HUDEP-2 (cell line): ENCODE results near the gene ARHGEF37.
A peak's percentile ranks its signal among the peaks of the same experiment; 100 is the strongest.
"Not testable (repeated sequence)": the region's sequence is repeated elsewhere in the genome, so short reads cannot be mapped to it uniquely, and the experiment has no call there.

Experiments
- DNase-seq, 76 experiments: peaks; one replicate each; lab custom pipeline; 2025; ENCODE audit not compliant: unreplicated experiment in 76 of 76; lab: John Stamatoyannopoulos, UW

The ARHGEF37 gene

GRCh38 chr5:149563466-149563865 is 17.8 kb upstream of the ARHGEF37 start:
- no peak for DNase-seq

DNA sequence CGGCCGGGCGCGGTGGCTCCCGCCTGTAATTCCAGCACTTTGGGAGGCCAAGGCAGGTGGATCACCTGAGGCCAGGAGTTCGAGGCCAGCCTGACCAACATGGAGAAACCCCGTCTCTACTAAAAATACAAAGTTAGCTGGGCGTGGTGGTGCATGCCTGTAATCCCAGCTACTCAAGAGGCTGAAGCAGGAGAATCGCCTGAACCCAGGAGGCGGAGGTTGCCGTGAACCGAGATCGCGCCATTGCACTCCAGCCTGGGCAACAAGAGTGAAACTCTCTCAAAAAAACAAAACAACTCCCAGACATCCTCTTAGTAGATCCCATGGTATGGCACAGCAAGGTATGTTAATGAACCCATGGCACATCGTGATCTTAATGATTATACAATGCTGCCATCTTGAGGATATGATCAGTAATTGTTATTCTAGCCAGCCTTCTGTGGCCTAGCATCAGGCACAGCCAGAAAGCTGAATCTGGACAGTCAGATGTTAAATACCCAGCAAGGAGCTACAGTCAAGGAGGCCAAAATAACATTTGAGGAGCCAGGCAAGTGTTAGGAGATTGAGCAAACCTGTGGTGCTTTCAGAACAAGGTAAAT is 16.7 kb upstream of the ARHGEF37 start:
- peak in 32 of 76 experiments; percentile 21 to 70 (median 47) for DNase-seq

DNA sequence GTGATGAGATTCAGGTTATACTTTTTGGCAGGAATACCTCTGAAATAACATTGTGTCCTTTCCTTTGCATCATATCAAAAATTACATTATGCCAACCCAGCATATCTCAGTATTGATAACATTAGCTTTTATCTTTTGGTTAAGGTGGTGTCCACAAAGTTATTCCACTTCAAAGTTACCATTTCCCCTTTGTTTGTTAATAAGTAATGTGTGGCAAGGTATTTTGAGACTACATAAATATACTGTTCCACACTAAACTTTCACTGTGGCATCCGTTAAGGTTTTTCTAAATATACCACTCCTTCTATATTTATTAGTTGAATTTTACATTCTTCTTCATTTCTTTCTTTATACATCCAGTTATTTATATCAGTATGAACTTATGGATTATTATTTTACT is 14.1 kb upstream of the ARHGEF37 start:
- no peak for DNase-seq

DNA sequence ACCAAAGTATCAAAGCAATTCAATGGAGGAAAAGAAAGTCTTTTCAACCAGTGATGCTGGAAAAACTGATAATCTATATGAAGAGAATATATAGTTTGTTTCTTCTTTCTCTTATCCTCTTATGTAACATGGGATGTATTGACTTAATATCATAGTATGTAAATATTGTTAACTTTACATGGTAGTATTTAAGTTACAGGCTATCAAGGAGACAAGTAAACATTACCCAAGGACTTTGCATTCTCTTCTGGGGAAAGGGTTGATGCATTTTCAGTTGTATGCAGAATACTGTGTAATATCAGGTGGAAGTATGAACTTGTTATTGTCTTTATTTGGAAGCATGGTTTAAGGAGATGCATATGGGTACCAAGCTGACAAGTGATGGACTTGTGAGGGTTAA is 9.1 kb upstream of the ARHGEF37 start:
- DNase-seq: no peak

DNA sequence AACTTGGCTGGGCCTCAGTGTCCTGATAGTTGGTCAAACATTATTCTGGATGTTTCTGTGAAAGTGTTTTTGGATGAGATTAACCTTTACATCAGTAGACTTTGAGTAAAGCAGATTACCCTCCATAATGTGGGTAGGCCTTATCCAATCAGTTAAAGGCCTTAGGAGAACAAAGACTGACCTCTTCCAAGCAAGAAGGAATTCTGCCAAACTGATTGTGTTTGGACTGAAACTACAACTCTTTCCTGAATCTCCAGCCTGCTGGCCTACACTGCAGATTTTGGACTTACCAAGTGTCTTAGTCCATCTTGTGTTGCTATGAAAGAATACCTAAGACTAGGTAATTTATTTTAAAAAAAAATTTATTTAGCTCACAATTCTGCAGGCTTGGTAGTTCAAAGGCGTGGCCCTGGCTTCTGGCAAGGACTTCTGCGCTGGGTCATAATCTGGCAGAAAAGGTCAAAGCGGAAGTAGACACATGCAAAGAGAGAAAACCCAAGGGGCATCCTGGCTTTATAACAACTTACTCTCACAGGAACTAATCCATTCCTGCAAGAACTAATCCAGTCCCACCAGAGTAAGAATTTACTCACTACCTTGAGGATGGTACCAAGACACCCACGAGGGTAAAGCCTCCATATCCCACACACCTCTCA is 8.6 kb upstream of the ARHGEF37 start:
- DNase-seq: no peak

GRCh38 chr5:149575131-149575530 is 6.2 kb upstream of the ARHGEF37 start:
- DNase-seq: no peak

GRCh38 chr5:149576021-149576420 is 5.3 kb upstream of the ARHGEF37 start:
- DNase-seq: no peak

DNA sequence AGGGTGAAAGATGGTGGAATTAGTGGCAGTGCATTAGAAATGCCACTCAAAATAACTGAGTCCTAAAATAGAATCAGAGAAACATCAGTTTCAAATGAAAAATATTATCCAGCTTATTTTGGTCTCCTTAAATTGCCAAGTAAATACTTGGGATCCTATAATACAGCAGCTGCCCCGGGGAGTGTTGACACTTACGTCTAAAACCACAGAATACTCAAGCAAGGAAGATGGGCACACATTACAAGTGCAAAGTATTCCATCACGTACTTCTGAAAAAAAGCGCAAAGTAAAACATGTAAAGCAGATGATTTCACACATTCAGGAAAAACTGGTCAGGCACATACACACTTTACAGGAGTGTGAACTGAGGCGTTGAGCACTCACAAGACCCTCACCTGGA is 2.4 kb upstream of the ARHGEF37 start:
- DNase-seq: no peak

DNA sequence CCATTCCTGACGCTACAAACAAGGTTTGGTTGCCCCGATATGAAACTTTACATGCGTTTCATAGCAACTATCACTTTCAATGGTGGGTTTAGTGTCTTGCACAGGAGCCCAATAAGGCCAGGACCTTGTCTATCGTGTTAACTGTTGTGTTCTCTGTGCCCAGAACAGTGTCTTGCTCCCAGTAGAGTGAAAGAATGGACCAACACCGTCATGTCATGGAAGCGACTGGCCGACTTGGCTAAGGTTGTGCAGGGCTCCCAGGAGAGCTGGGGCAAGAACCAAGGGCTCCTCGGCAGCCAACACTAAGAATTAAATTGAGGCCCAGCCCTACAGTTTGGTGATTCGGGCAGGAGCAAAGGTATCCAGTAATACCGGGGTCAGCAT is 498 bp upstream of the ARHGEF37 start:
- peak in 7 of 76 experiments; percentile 13 to 69 (median 35) for DNase-seq

GRCh38 chr5:149581931-149582768 is 852 bp downstream of the ARHGEF37 start:
- DNase-seq: no peak

GRCh38 chr5:149583394-149583793 is 2.1 kb downstream of the ARHGEF37 start:
- peak in 3 of 76 experiments; percentile 5 to 15 (median 14) for DNase-seq

GRCh38 chr5:149584121-149584520 is 2.8 kb downstream of the ARHGEF37 start:
- DNase-seq: no peak

- DNase-seq: no peak
These were observed 4.6 kb downstream of the ARHGEF37 start for GRCh38 chr5:149585910-149586309.

DNA sequence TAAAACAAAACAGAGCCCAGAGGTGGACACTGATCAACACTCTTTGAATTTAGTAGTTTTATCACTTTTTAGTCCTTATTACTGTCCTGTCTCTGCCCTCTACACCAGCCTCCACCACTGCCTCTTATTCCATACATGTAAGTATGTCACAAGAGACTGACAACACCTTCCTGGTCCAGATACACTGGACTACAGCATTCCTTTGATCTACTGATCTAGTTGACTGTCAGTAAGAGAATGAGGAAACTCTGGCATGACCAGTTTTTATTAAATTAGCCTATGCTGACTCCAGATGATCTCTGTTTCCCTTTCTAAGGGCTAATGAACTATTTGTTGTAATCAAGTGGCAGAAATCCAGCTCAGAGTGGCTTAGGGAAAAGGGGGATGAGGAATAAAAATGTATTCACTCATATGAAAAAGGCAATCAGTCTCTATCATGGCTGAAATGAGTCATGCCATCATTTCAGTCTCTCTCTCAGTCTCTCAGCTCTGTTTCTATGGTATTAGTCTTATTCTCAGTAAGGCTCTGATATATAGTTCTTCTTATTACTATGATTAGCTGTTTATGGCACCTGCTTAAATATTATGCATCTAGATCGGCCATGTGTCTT is 5.5 kb downstream of the ARHGEF37 start:
- DNase-seq: no peak

DNA sequence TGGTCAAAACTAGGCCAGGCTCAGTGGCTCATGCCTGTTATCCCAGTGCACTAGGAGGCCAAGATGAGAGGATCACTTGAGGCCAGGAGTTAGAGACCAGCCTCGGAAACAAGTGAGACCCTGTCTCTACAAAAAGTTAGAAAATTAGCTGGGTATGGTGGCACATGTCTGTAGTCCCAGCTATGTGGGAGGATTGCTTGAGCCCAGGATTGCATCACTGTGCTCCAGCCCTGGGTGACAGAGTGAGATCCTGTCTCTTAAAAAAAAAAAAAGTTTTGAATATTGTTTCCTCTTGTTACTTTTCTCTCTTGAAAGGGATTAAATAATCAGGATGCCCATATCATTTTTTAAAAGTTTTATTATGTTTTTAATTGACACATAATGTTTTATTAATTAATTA is 7.6 kb downstream of the ARHGEF37 start:
- DNase-seq: no peak

DNA sequence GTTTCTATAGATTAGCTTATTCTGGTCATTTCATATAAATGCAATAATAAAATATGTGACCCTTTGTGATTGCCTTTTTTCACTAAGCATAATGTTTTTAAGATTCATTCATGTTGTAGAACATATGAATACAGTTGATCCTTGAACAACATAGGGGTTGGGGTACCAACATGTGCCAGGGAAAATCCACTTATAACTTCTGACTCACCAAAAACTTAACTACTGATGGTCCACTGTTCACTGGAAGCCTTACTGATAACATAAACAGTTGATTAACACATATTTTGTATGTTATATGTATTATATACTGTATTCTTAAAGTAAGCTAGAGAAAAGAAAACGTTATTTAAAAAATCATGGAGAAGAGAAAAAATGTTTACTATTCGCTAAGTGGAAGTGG is 12.1 kb downstream of the ARHGEF37 start:
- DNase-seq: no peak

DNA sequence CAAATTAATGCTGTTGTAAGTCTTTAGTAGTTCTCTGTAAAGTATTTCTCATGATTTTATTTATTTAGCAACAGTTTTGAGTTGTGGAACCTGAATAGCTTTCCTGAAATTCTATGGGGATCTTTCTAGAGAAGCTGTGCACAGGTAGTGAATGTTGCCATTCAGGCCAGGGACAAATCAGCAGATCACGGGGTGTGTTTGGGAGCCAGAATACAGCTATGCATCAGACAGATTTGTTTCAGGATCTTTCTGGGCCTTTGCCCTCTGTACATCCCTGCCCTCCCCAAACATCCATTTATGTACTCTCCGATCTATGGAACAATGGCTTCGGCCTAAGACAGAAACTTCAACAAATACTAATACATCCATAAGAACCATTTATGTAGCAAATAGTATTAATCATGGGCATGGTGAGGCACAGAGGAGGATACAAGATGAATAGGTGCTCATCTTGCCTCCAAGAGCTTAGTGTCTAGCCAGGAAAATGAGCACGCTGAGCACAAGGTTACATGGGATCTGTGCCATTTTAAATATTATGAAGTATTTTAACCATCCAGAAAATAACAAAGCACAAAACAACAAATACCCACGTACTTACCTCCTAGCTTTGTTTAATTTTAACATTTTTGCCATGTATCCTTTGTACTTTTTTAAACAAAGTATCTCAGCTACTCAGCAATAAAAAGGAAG is 13.1 kb downstream of the ARHGEF37 start:
- no peak for DNase-seq

GRCh38 chr5:149595105-149595504 is 13.8 kb downstream of the ARHGEF37 start:
- DNase-seq: not testable (repeated sequence)

DNA sequence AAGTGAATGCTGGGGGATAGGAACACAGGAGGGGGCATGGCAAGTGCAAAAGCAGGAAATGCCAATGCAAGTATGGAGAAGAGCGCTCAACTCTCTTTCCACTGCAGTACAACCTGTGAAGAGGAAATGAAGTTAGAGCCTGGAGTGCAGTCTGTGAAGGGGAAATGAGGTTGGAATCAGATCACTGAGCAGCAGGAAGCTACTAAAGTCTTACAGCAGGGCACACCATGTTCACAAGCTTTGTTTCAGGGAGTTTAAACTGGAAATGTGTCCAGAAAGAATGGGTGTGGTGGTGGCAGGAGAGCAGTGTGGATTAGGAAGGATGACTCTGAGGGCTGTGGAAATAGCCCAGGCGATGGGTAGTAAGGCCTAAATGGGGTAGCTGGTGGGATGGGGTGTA is 15.4 kb downstream of the ARHGEF37 start:
- no peak for DNase-seq

GRCh38 chr5:149597618-149598017 is 16.3 kb downstream of the ARHGEF37 start:
- DNase-seq: no peak

GRCh38 chr5:149598234-149598633 is 16.9 kb downstream of the ARHGEF37 start:
- DNase-seq: not testable (repeated sequence)
